IMR-90 (cell line): Measurements from ENCODE around the gene KPNA1. TPM values are rescaled to one million over a fixed set of nuclear protein-coding genes. Genes with fewer than 3 reads are reported as not detected.

Experiments
- ATAC-seq: fragments of 200-7000 bp; cut with Tn5 transposase; 2 replicates; pipeline ENCODE4 v1.9.1; 2020; ENCODE audit warnings: low read depth, mild to moderate bottlenecking, moderate library complexity
- BruUV-seq: library from RNA; stranded (reverse); fragments of 400-500 nt; replicated peaks from 2 replicates; lab custom pipeline; 2021; lab: Mats Ljungman, UMichigan
- CTCF ChIA-PET: fragments of 300-600 bp; formaldehyde crosslinking; extraction: SDS; loops from one replicate; lab custom pipeline; 2021; ENCODE audit warnings: antibody characterized with exemption; lab: Yijun Ruan, JAX
- POLR2A ChIA-PET: fragments of 300-600 bp; sonication (Branson Sonifier 250); formaldehyde crosslinking; loops from one replicate; lab custom pipeline; 2022; ENCODE audit warnings: antibody characterized with exemption; ENCODE audit not compliant: unreplicated experiment; lab: Charles Lee
- DNase-seq: peaks from one replicate; pipeline ENCODE4 v3.0.0; 2013
- H2AFZ ChIP-seq: replicated peaks from 2 replicates; pipeline ENCODE3; 2013; ENCODE audit warnings: low read length, mild to moderate bottlenecking; ENCODE audit not compliant: poor library complexity
- H2AK5ac ChIP-seq: 2 replicates; pipeline ENCODE4 v1.6.1; 2013; ENCODE audit warnings: low read depth, low read length, inconsistent platforms
- H2AK9ac ChIP-seq: replicated peaks from 2 replicates; pipeline ENCODE3; 2013; ENCODE audit warnings: mild to moderate bottlenecking, low read depth, low read length, moderate library complexity; ENCODE audit not compliant: poor library complexity
- H2BK120ac ChIP-seq: 2 replicates; pipeline ENCODE4 v1.6.1; 2013; ENCODE audit warnings: low read depth, low read length, inconsistent platforms
- H2BK15ac ChIP-seq: 3 replicates; pipeline ENCODE4 v1.6.1; 2013; ENCODE audit warnings: low read depth, low read length, inconsistent platforms
- H2BK20ac ChIP-seq: 2 replicates; pipeline ENCODE4 v1.6.1; 2013; ENCODE audit warnings: low read depth, mild to moderate bottlenecking, inconsistent platforms, low read length, moderate library complexity
- H2BK5ac ChIP-seq: 2 replicates; pipeline ENCODE4 v1.6.1; 2013; ENCODE audit warnings: mild to moderate bottlenecking, low read depth, low read length, inconsistent platforms; ENCODE audit not compliant: poor library complexity, severe bottlenecking
- H3K14ac ChIP-seq: replicated peaks from 2 replicates; pipeline ENCODE4 v1.6.1; 2013; ENCODE audit warnings: low read depth, low read length, inconsistent platforms
- H3K18ac ChIP-seq: 2 replicates; pipeline ENCODE4 v1.6.1; 2013; ENCODE audit warnings: low read depth, low read length, control low read depth
- H3K23ac ChIP-seq: 2 replicates; pipeline ENCODE4 v1.6.1; 2013; ENCODE audit warnings: low read depth, low read length, inconsistent platforms
- H3K27ac ChIP-seq: 2 replicates; pipeline ENCODE4 v1.5.1; 2013; ENCODE audit warnings: mild to moderate bottlenecking, control low read depth, low read length; ENCODE audit not compliant: insufficient read depth
- H3K27me3 ChIP-seq: 2 replicates; pipeline ENCODE4 v1.6.1; 2013; ENCODE audit warnings: low read length; ENCODE audit not compliant: control insufficient read depth, insufficient read depth
- H3K36me3 ChIP-seq: 2 replicates; pipeline ENCODE4 v1.6.1; 2013; ENCODE audit warnings: low read length, mixed read lengths; ENCODE audit not compliant: control insufficient read depth, insufficient read depth
- H3K4ac ChIP-seq: 2 replicates; pipeline ENCODE4 v1.6.1; 2013; ENCODE audit warnings: low read depth, low read length, inconsistent platforms
- H3K4me1 ChIP-seq: 2 replicates; pipeline ENCODE4 v1.6.1; 2013; ENCODE audit warnings: low read length, mixed read lengths; ENCODE audit not compliant: control insufficient read depth, insufficient read depth
- H3K4me2 ChIP-seq: 2 replicates; pipeline ENCODE4 v1.6.1; 2013; ENCODE audit warnings: low read depth, mild to moderate bottlenecking, control low read depth, low read length, moderate library complexity
- H3K4me3 ChIP-seq: 2 replicates; pipeline ENCODE4 v1.5.1; 2013; ENCODE audit warnings: low read depth, mild to moderate bottlenecking, control low read depth, low read length, moderate library complexity; ENCODE audit not compliant: insufficient read depth
- H3K56ac ChIP-seq: 2 replicates; pipeline ENCODE4 v1.6.1; 2013; ENCODE audit warnings: low read length, inconsistent platforms; ENCODE audit not compliant: insufficient read depth; ENCODE audit errors: extremely low read depth
- H3K79me1 ChIP-seq, 2 experiments: 2 replicates each; pipeline ENCODE4 v1.6.1; 2013; ENCODE audit warnings: low read length in 2 of 2, inconsistent platforms in 1 of 2, low read depth in 1 of 2
- H3K9ac ChIP-seq: 2 replicates; pipeline ENCODE4 v1.6.1; 2013; ENCODE audit warnings: low read depth, low read length, control low read depth
- H3K9me1 ChIP-seq: 2 replicates; pipeline ENCODE4 v1.6.1; 2013; ENCODE audit warnings: low read length, inconsistent platforms; ENCODE audit not compliant: insufficient read depth
- H3K9me3 ChIP-seq: 2 replicates; pipeline ENCODE4 v1.6.1; 2013; ENCODE audit warnings: low read length; ENCODE audit not compliant: control insufficient read depth, insufficient read depth
- H4K20me1 ChIP-seq: 2 replicates; pipeline ENCODE4 v1.6.1; 2013; ENCODE audit warnings: low read length, inconsistent platforms; ENCODE audit not compliant: insufficient read depth
- H4K5ac ChIP-seq: 2 replicates; pipeline ENCODE4 v1.6.1; 2013; ENCODE audit warnings: mild to moderate bottlenecking, low read depth, low read length, control low read depth
- H4K8ac ChIP-seq, 2 experiments: 2 replicates each; pipeline ENCODE4 v1.6.1; 2013; ENCODE audit warnings: low read depth in 2 of 2, low read length in 2 of 2, control low read depth in 1 of 2, inconsistent platforms in 1 of 2
- H4K91ac ChIP-seq: 2 replicates; pipeline ENCODE4 v1.6.1; 2013; ENCODE audit warnings: low read depth, low read length, inconsistent platforms; ENCODE audit not compliant: insufficient read depth
- BHLHE40 ChIP-seq: fragments of 150-350 bp; IDR thresholded peaks from 2 replicates; pipeline ENCODE4 v1.6.1; 2016; ENCODE audit warnings: mild to moderate bottlenecking, low read depth, low read length
- CEBPB ChIP-seq: IDR thresholded peaks from 2 replicates; pipeline ENCODE4 v1.6.1; 2012; ENCODE audit warnings: low read depth, low read length, improper control_type of control experiment
- CHD1 ChIP-seq: IDR thresholded peaks from 2 replicates; pipeline ENCODE4 v1.6.1; 2012; ENCODE audit warnings: low read depth, low read length, improper control_type of control experiment
- FOS ChIP-seq: fragments of 150-350 bp; IDR thresholded peaks from 2 replicates; pipeline ENCODE4 v1.6.1; 2016; ENCODE audit warnings: low read depth, low read length
- MAFK ChIP-seq: IDR thresholded peaks from 2 replicates; pipeline ENCODE4 v1.6.1; 2012; ENCODE audit warnings: low read depth, low read length, improper control_type of control experiment
- MAZ ChIP-seq: IDR thresholded peaks from 2 replicates; pipeline ENCODE4 v1.6.1; 2012; ENCODE audit warnings: low read depth, mild to moderate bottlenecking, low read length, improper control_type of control experiment, moderate library complexity, borderline replicate concordance
- MXI1 ChIP-seq: IDR thresholded peaks from 2 replicates; pipeline ENCODE4 v1.6.1; 2012; ENCODE audit warnings: low read depth, mild to moderate bottlenecking, low read length, moderate library complexity, borderline replicate concordance
- NFE2L2 ChIP-seq: fragments of 150-350 bp; IDR thresholded peaks from 2 replicates; pipeline ENCODE4 v1.6.1; 2016; ENCODE audit warnings: low read depth, mild to moderate bottlenecking, low read length
- POLR2A ChIP-seq: IDR thresholded peaks from 2 replicates; pipeline ENCODE4 v1.6.1; 2012; ENCODE audit warnings: mild to moderate bottlenecking, low read depth, low read length
- RAD21 ChIP-seq: IDR thresholded peaks from 2 replicates; pipeline ENCODE4 v1.6.1; 2012; ENCODE audit warnings: low read length, improper control_type of control experiment
- RFX5 ChIP-seq: IDR thresholded peaks from 2 replicates; pipeline ENCODE4 v1.8.0; 2012; ENCODE audit warnings: low read depth, mild to moderate bottlenecking, low read length, moderate library complexity
- SMC3 ChIP-seq: fragments of 150-350 bp; IDR thresholded peaks from 2 replicates; pipeline ENCODE4 v1.6.1; 2016; ENCODE audit warnings: low read depth, mild to moderate bottlenecking, antibody characterized with exemption, low read length, moderate library complexity
- WGBS, 2 experiments: methylation state at CpG; one replicate each; pipeline versions ENCODE4 v1.1.5 to v1.1.7; 2013; ENCODE audit warnings: missing lambda C conversion rate in 2 of 2; ENCODE audit not compliant: insufficient read length in 1 of 2; ENCODE audit errors: extremely low coverage in 2 of 2; 5-methylcytosine and 5-hydroxymethylcytosine counted together
- dilution Hi-C: fragments of 300-500 bp; cut with HindIII; formaldehyde crosslinking; loops from one replicate; pipeline ENCODE4 v1.14.3; 2018; ENCODE audit warnings: low sequenced_read_pairs; ENCODE audit not compliant: unreplicated experiment
- in situ Hi-C: fragments of 300-500 bp; cut with MboI; formaldehyde crosslinking; loops from 3 replicates; pipeline ENCODE4 v1.14.3; 2019; ENCODE audit warnings: low sequenced_read_pairs, inconsistent platforms, mixed read lengths
- intact Hi-C: fragments of 100-400 bp; cut with micrococcal nuclease; formaldehyde crosslinking; loops from 2 replicates; pipeline ENCODE4 v1.10.0; 2022
- polyA plus RNA-seq, 3 experiments: library from polyadenylated mRNA; depleted of rRNA; stranded (reverse); fragments of >200 nt; gene quantifications; 2 replicates each; pipeline ENCODE4 v1.2.3, GENCODE V29; 2012; ENCODE audit warnings: low replicate concordance in 1 of 3
- total RNA-seq: library from RNA; depleted of rRNA; stranded (reverse); fragments of >200 nt; gene quantifications from 2 replicates; pipeline ENCODE4 v1.2.3, GENCODE V29; 2012
- TF ChIP-seq, protein P1 (sequence below): conservative IDR thresholded peaks from 2 replicates; pipeline ENCODE4 v1.5.1; 2012; ENCODE audit warnings: mild to moderate bottlenecking, low read depth, low read length, improper control_type of control experiment
- TF ChIP-seq, protein P2 (sequence below): fragments of 150-350 bp; IDR thresholded peaks from 2 replicates; pipeline ENCODE4 v1.6.1; 2017; ENCODE audit warnings: mild to moderate bottlenecking, antibody characterized with exemption, low read length, low read depth
- TF ChIP-seq, protein P3 (sequence below): fragments of 150-350 bp; IDR thresholded peaks from 2 replicates; pipeline ENCODE4 v1.6.1; 2016; ENCODE audit warnings: low read depth, mild to moderate bottlenecking, low read length, moderate library complexity, borderline replicate concordance

The KPNA1 gene
- total and polyA plus RNA-seq, 2 of the 4 experiments (the other 2 are of a cell fraction), result 30.6 to 112 TPM

GRCh38 chr3:122462406-122462805 lies 52.3 kb downstream of the KPNA1 start:
- Histone ChIP-seq H3K4me3 (no peak overlapping the region), H2BK5ac (no peak overlapping the region), H3K27me3 (no peaks in the 10 kb centered on the region), H4K5ac (no peak overlapping the region), H2BK20ac (no peak overlapping the region), H2BK15ac (no peak overlapping the region), H3K9me3 (no peaks in the 10 kb centered on the region), H3K4me1 (no peaks in the 10 kb centered on the region), H3K9ac (no peak overlapping the region), H2AK9ac (no peak overlapping the region), H2BK120ac (no peak overlapping the region), H3K18ac (no peak overlapping the region), H3K4ac (no peak overlapping the region), H4K91ac (no peak overlapping the region), H2AK5ac (no peak overlapping the region), H3K23ac (no peak overlapping the region), H4K8ac (no peak overlapping the region), H3K4me2 (no peak overlapping the region), H4K20me1 (no peaks in the 10 kb centered on the region; the same call in 1 of the 2 replicates), H3K36me3 (peaks cover 17% of the 10 kb centered on the region), H3K14ac (no peak overlapping the region), H3K79me1 (peaks cover 16 to 18% of the 10 kb centered on the region in 2 experiments), H3K27ac (no peak overlapping the region), H2AFZ (no peak overlapping the region), H3K9me1 (no peaks in the 10 kb centered on the region), H3K56ac (no peak overlapping the region)
- WGBS, 2 experiments, result no CpG with 5 or more reads among the region's 1 CpG
- CTCF ChIA-PET, result interaction anchor here (0.6 to 0.7 kb wide), 2 partner anchors 102 to 1401 kb away, joined by 3 read pairs; no protein-coding TSS in a partner anchor
- intact Hi-C loops, result no loop called here
- ATAC-seq (no peak), DNase-seq (no peak)
- POLR2A ChIA-PET, result no interaction called here
- dilution Hi-C loops, result no loop called here
- BruUV-seq, result no TSS peak
- in situ Hi-C loops, result no loop called here
- TF ChIP-seq POLR2A (no peak), FOS (no peak), CHD1 (no peak), SMC3 (no peak), RAD21 (no peak), BHLHE40 (no peak), MXI1 (no peak), MAFK (no peak), CEBPB (no peak), RFX5 (no peak), NFE2L2 (no peak), MAZ (no peak)
- TF ChIP-seq, protein P1, sequence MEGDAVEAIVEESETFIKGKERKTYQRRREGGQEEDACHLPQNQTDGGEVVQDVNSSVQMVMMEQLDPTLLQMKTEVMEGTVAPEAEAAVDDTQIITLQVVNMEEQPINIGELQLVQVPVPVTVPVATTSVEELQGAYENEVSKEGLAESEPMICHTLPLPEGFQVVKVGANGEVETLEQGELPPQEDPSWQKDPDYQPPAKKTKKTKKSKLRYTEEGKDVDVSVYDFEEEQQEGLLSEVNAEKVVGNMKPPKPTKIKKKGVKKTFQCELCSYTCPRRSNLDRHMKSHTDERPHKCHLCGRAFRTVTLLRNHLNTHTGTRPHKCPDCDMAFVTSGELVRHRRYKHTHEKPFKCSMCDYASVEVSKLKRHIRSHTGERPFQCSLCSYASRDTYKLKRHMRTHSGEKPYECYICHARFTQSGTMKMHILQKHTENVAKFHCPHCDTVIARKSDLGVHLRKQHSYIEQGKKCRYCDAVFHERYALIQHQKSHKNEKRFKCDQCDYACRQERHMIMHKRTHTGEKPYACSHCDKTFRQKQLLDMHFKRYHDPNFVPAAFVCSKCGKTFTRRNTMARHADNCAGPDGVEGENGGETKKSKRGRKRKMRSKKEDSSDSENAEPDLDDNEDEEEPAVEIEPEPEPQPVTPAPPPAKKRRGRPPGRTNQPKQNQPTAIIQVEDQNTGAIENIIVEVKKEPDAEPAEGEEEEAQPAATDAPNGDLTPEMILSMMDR, result no peak
- TF ChIP-seq, protein P2, sequence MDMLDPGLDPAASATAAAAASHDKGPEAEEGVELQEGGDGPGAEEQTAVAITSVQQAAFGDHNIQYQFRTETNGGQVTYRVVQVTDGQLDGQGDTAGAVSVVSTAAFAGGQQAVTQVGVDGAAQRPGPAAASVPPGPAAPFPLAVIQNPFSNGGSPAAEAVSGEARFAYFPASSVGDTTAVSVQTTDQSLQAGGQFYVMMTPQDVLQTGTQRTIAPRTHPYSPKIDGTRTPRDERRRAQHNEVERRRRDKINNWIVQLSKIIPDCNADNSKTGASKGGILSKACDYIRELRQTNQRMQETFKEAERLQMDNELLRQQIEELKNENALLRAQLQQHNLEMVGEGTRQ, result no peak
- TF ChIP-seq, protein P3, sequence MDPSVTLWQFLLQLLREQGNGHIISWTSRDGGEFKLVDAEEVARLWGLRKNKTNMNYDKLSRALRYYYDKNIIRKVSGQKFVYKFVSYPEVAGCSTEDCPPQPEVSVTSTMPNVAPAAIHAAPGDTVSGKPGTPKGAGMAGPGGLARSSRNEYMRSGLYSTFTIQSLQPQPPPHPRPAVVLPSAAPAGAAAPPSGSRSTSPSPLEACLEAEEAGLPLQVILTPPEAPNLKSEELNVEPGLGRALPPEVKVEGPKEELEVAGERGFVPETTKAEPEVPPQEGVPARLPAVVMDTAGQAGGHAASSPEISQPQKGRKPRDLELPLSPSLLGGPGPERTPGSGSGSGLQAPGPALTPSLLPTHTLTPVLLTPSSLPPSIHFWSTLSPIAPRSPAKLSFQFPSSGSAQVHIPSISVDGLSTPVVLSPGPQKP, result no peak
